HepG2 (cell line): ENCODE measurements around the gene HCK. TPM values are rescaled to one million over a fixed set of nuclear protein-coding genes. Genes with fewer than 3 reads are reported as not detected.

Experiments
- BRCA1 ChIP-seq: sonication (generic); formaldehyde crosslinking; IDR thresholded peaks from 2 replicates; pipeline ENCODE4 v1.4.0; 2020; ENCODE audit warnings: missing genetic modification reagents
- HOXA3 ChIP-seq: sonication (generic); formaldehyde crosslinking; IDR thresholded peaks from 2 replicates; pipeline ENCODE4 v1.5.0; 2020; ENCODE audit warnings: missing genetic modification reagents
- KDM2A ChIP-seq: sonication (generic); formaldehyde crosslinking; IDR thresholded peaks from 2 replicates; pipeline ENCODE4 v1.4.0; 2020; ENCODE audit warnings: low read depth, missing genetic modification reagents, borderline replicate concordance
- MIXL1 ChIP-seq: IDR thresholded peaks from 2 replicates; pipeline ENCODE4 v1.6.1; 2016
- NR2F2 ChIP-seq: IDR thresholded peaks from 2 replicates; pipeline ENCODE4 v1.6.1; 2012; ENCODE audit warnings: low read depth, inconsistent platforms, borderline replicate concordance
- PHF5A ChIP-seq: IDR thresholded peaks from one replicate; pipeline ENCODE4 v1.6.1; 2018; ENCODE audit warnings: low read depth, missing genetic modification reagents; ENCODE audit not compliant: unreplicated experiment
- SKI ChIP-seq: fragments of 450-650 bp; IDR thresholded peaks from one replicate; pipeline ENCODE4 v1.6.1; 2018; ENCODE audit warnings: mild to moderate bottlenecking; ENCODE audit not compliant: partially characterized antibody
- SMARCE1 ChIP-seq: fragments of 450-650 bp; IDR thresholded peaks from 2 replicates; pipeline ENCODE4 v1.6.1; 2017; ENCODE audit warnings: borderline replicate concordance
- STAG1 ChIP-seq: sonication (generic); formaldehyde crosslinking; IDR thresholded peaks from 2 replicates; pipeline ENCODE4 v1.4.0; 2020; ENCODE audit warnings: missing genetic modification reagents
- UBTF ChIP-seq: sonication (generic); formaldehyde crosslinking; IDR thresholded peaks from 2 replicates; pipeline ENCODE4 v1.4.0; 2020; ENCODE audit warnings: mild to moderate bottlenecking, missing genetic modification reagents
- ZNF430 ChIP-seq: sonication (generic); formaldehyde crosslinking; IDR thresholded peaks from 2 replicates; pipeline ENCODE4 v1.9.0; 2021; ENCODE audit warnings: mild to moderate bottlenecking, missing genetic modification reagents
- ZNF564 ChIP-seq: sonication (generic); formaldehyde crosslinking; IDR thresholded peaks from 2 replicates; pipeline ENCODE4 v1.8.1; 2023; ENCODE audit warnings: mild to moderate bottlenecking, missing genetic modification reagents
- polyA plus RNA-seq, 8 experiments: library from polyadenylated mRNA; depleted of rRNA in 3 of 8; stranded (reverse) in 7 of 8; unstranded in 1 of 8; fragments of >200 nt; fragmentation: Illumina TruSeq in 4 of 8; extraction: Trizol in 4 of 8; gene quantifications; 2 replicates each; pipeline versions ENCODE4 v1.2.1 to v1.2.3, GENCODE V29; 2011 to 2016; ENCODE audit warnings: low read depth in 4 of 8, missing spikeins in 1 of 8, mixed read lengths in 1 of 8; ENCODE audit not compliant: insufficient read depth in 1 of 8
- total RNA-seq, 5 experiments: library from RNA; depleted of rRNA; stranded (reverse); fragments of >200 nt; fragmentation: Illumina TruSeq; extraction: Trizol; gene quantifications; 2 replicates each; pipeline ENCODE4 v1.2.3, GENCODE V29; 2016; ENCODE audit warnings: low read depth in 1 of 5
- TF ChIP-seq, protein P1 (sequence below), 2 experiments: sonication (generic) in 1 of 2; formaldehyde crosslinking in 1 of 2; IDR thresholded peaks; 2 replicates each; pipeline versions ENCODE4 v1.4.0 to v1.6.1; 2016 to 2020; ENCODE audit warnings: borderline replicate concordance in 1 of 2, low read depth in 1 of 2, mild to moderate bottlenecking in 1 of 2, missing genetic modification reagents in 1 of 2
- TF ChIP-seq, protein P2 (sequence below): sonication (generic); formaldehyde crosslinking; IDR thresholded peaks from 2 replicates; pipeline ENCODE4 v1.4.0; 2020; ENCODE audit warnings: missing genetic modification reagents

HCK gene
- total and polyA plus RNA-seq, 2 of the 13 experiments (the other 11 are each of a cell fraction or from before 2014, with no cell fraction given): 0.04 TPM; not detected in 1

- TF ChIP-seq, protein P1, sequence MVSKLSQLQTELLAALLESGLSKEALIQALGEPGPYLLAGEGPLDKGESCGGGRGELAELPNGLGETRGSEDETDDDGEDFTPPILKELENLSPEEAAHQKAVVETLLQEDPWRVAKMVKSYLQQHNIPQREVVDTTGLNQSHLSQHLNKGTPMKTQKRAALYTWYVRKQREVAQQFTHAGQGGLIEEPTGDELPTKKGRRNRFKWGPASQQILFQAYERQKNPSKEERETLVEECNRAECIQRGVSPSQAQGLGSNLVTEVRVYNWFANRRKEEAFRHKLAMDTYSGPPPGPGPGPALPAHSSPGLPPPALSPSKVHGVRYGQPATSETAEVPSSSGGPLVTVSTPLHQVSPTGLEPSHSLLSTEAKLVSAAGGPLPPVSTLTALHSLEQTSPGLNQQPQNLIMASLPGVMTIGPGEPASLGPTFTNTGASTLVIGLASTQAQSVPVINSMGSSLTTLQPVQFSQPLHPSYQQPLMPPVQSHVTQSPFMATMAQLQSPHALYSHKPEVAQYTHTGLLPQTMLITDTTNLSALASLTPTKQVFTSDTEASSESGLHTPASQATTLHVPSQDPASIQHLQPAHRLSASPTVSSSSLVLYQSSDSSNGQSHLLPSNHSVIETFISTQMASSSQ (IDR thresholded peaks at IDR 0.05; ENCODE audit: low read depth): no peak
- TF ChIP-seq, protein P1 (CRISPR knock-in tag; IDR thresholded peaks at IDR 0.05; ENCODE audit: borderline replicate concordance): no peak
- TF ChIP-seq, protein P2, sequence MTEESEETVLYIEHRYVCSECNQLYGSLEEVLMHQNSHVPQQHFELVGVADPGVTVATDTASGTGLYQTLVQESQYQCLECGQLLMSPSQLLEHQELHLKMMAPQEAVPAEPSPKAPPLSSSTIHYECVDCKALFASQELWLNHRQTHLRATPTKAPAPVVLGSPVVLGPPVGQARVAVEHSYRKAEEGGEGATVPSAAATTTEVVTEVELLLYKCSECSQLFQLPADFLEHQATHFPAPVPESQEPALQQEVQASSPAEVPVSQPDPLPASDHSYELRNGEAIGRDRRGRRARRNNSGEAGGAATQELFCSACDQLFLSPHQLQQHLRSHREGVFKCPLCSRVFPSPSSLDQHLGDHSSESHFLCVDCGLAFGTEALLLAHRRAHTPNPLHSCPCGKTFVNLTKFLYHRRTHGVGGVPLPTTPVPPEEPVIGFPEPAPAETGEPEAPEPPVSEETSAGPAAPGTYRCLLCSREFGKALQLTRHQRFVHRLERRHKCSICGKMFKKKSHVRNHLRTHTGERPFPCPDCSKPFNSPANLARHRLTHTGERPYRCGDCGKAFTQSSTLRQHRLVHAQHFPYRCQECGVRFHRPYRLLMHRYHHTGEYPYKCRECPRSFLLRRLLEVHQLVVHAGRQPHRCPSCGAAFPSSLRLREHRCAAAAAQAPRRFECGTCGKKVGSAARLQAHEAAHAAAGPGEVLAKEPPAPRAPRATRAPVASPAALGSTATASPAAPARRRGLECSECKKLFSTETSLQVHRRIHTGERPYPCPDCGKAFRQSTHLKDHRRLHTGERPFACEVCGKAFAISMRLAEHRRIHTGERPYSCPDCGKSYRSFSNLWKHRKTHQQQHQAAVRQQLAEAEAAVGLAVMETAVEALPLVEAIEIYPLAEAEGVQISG (CRISPR knock-in tag): peak; percentile 53; the same call in 1 of the 2 replicates
- TF ChIP-seq UBTF (CRISPR knock-in tag) (0 out of 2 replicates have a peak, but pooled peaks have one; percentile 25), ZNF430 (no peak), SKI (peak; percentile 84), PHF5A (no peak), KDM2A (CRISPR knock-in tag) (peak; percentile 68), SMARCE1 (no peak), ZNF564 (CRISPR knock-in tag) (no peak), NR2F2 (no peak), STAG1 (peak; percentile 78), HOXA3 (CRISPR knock-in tag) (no peak), MIXL1 (CRISPR knock-in tag) (0 out of 2 replicates have a peak, but pooled peaks have one; percentile 13), BRCA1 (no peak)
Observed at GRCh38 chr20:32091888-32092346, 39.9 kb downstream of the HCK start (continued).
